Endothelial cell of hepatic sinusoid (primary cell): Measurements from ENCODE around the gene TOR4A.

Experiments used
- in situ Hi-C: cut with HindIII; loops from 2 replicates; pipeline ENCODE4 v1.10.0; 2017; ENCODE audit warnings: low sequenced_read_pairs

The TOR4A gene

DNA sequence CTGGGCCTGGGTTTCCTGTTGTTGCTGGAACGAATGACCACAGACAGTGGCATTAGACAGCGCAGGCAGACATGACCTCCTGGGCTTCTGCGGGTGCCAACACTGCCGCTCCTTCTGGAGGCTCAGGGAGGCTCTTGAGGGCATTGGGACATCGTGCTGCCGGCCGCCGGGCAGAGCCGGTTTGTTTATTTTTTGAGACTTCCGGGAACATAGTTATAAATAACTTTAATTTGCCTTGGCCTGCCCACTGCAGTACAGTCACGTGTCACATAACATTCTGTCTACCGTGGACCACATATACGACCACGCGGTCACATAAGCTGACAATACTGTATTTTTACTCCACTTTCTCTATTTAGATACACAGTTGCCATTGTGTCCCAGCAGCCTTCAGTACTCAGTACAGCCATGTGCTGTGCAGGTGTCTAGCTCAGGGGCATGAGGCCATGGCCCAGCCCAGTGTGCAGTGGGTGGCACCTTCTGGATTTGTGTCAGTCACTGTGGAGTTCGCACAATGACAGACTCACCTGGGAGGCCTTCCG, 8.2 kb upstream of the TOR4A start:
- in situ Hi-C loops = loop anchor here (5.0 kb wide), 1 partner anchor 97 kb away; the partner anchor contains the start of genes LRRC26 and TMEM210

DNA sequence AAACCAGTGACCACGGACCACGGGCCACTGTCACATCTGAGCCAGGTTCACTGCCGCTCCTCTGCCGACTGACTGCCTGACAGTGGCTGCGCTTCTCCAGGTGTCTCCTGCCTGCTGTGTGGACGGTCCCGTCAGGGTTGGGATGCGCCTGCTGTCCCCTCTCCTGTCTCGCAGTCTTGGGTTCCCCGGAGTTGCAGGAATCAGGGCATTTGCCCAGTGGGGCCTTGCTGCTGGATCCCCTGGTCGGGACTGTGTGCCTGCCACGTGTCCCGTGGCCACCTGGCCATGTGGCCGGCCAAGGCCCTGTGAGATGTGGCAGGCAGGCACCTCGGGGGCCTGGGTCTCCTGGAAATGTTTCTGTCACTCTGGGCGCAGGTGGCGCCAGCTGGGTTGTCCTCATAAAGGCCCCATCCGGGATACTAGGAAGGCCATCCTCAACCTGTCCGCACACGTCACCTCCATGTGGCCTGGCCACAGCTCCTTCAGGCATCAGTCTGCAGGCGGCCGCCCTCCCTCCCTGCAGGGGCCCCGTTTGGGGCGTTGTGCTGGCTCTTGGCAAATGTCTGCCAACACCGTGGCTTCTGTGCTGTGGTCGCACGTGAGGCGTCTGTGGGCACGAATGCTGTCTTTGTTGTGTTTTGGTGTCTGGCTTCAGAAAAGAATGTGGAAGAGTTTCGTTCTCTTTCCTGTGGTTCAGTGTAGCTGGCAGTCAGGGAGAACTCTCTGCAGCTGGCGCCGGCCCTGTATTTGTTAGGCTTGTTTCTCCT, 6.4 kb upstream of the TOR4A start:
- in situ Hi-C loops = no loop called here

DNA sequence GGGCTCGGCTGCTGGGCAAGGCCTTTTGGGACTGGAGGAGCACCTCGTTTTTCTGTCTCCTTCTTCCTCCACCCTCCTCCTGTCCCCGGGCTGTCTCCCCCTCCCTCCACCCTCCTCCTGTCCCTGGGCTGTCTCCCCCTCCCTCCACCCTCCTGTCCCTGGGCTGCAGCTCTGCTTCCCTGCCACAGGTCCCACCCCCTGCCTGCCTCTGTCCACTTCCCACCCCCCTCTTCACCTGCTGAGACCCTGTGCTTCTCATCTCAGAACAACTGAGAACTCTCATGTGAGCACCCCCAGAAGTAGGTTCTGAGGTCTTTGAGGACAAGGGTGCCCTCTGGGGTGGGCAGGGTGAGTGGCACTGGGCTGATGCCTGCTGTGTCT, 5.8 kb upstream of the TOR4A start:
- in situ Hi-C loops = no loop called here

DNA sequence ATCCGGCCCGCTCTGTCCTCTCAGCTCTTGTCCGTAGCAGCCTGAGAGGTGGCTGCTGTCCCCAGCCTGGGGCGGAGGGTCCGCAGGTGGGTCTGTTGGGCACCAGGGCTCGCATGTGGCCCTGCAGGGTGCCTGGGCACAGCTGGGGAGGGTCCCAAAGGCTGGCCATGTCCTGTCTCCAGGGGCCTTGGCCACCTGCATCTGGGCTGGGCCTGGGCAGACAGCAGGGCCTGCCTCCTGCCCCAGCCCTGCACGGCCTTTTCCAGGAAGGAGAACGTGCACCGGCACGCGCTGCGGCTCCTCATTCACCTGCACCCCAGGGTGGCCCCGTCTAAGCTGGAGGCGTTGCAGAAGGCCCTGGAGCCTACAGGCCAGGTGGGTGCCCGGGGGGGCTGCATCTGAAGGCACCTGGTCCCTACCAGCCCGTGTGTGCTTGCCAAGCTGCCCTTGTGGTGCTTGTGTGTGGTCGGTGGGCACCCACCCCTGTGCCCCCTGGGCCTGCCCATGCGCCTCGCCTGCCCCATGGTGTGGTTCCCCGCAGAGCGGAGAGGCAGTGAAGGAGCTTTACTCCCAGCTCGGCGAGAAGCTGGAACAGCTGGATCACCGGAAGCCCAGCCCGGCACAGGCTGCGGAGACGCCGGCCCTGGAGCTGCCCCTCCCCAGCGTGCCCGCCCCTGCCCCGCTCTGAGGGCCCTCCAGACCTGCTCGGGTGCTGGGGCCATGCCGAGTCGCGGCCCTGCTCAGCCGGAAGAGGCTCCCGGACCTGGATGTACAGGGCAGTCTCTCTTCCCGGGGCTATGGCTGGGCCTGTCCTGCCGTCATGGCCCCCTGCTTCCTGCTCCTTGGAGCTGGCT, 5.1 kb upstream of the TOR4A start:
- in situ Hi-C loops = no loop called here

DNA sequence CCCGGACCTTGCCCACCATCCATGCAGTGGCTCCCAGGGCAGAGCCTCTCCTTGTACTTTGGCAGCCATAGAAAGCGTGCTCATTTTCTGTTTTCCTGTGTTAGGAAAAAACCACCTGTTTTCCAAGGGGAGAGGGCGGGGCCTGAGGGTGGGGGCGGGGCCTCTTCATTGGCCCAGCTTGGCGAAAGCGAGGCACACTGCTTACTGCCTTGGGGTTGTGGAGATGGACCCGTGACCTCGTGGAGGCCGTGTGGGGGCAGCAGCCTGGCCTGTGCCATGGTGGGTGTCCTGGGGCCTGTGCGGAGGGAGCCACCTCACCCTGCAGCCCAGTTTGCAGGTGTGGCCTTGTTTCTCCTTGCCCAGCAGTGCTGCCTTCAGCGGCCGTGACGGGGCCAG, 4.4 kb upstream of the TOR4A start:
- in situ Hi-C loops = no loop called here

DNA sequence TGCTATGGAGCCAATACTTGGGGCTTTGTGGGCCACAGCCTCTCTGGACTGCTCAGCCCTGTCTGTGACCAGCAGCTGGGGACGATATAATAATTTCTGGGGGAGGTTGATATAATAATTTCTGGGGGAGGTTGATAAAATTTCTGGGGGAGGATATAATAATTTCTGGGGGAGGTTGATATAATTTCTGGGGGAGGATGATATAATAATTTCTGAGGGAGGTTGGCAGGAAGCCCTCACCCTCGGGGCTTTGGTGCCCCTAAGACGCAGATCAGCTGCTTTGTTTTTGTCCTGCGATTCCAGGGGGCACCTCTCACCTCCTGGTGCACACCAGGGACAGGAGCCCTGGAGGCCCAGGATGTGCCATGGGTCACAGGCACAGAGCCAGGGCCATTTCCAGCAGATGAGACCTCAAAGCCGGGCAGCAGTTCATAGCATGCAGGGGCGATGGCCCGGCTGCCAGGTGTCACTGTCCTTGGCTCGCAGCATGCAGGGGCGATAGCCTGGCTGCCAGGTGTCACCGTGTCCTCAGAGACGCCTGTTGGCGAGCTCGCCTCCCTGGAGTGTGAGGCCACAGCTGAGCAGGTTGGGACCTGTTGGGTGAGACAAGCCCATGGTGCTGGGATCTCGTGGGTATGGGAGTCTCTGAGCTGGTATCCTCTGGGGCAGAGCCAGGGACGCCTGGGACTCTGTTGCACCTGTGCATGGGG, 3.8 kb upstream of the TOR4A start:
- in situ Hi-C loops = no loop called here

DNA sequence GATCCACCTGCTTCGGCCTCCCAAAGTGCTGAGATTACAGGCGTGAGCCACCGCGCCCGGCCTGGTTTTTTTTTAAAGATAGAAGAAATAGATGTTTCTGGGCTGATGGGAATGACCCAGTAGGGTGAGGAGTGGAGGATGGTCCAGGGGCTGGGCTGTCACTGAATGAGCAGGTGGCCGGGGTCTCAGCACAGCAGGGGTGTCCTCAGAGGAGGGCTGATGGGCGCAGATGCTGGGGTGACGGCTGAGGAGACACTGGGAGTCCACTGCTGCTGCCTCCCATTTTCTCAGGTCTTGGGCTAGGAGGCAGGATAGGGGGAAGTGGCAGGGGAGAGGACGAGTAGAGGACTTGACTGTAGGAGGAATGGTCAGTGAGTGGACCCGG, 2.3 kb upstream of the TOR4A start:
- in situ Hi-C loops = no loop called here

DNA sequence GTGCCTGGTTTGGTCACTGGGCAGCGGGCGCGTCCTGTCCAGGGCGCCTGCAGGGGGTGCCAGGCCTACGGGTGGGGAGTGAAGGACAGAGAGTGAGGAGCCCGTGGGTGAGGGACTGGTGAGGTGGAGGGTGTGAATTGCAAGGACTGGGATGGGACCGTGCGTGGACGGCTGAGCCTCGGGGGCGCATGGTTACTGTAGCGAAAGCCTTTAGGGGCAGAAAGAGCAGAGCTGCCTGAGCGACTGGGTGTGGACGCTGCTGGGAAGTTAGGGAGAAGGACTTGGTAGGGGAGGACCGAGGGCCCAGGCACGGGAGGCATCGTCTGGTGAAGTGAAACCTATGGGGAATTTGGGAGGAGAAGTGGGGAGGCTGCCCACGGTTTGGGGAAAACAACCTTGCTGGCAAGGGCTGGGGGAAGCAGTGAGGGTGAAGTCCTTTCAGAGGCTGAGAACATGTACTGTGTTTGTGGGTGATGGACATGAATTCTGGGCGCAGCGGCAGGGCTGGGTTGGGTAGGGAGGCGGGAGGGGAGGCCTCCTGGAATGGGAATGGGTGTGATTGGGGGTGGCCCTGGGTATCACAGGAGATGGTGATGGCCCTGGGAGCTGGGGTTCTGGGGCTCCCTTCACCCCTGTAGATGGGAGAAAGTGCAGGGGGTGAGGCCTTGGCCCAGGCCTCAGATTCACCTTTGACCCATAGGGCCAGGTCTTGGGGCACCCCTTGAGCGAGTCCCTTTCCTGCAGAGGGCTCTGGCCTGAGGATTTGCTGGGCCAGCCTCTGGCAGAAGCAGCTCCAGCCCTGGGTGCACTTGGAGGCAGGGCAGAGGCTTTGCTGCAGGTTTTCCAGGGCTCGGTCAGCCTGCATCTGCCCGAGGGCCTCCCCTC, 1.7 kb upstream of the TOR4A start:
- in situ Hi-C loops = no loop called here

DNA sequence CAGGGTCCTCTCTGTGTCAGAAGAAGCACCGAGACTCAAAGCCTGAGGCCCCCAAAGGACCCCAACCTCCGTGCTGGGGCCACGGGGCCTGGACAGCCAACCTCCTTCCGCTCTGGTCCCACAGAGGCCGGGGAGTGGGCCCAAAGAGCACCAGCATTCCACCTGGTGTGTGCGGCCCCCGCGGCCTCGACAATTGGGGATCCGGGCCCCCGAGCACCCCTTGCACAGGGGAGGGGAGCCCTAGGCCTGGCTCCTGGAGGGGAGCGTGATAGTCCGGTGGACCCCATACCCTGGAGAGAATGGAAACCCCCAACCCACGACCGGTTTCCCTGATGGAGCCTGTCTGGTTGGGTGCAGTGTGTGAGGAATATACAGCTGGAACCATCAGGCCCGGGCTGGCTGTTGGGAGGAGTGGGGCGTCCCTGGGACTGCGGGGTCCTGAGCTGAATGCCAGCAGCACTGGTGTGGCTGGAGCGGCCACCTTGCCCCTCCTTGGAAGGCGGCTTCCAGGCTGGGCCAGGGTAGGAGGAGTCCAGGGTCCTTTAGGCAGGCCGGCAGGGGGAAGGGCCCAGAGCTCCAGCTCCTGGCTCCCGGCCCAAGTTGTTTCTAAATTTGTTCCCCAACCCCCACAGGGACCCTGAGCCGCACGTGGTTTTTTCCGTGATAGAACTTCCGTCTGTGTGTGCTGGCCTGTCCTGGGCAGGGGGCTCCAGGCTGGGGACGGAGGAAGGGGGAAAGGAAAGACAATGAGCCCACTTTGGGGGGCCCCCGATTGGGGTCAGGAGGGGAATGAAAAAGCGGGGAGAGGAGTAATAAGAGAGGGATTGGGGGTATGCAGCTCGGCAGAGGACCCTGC, 825 bp upstream of the TOR4A start:
- in situ Hi-C loops = no loop called here

DNA sequence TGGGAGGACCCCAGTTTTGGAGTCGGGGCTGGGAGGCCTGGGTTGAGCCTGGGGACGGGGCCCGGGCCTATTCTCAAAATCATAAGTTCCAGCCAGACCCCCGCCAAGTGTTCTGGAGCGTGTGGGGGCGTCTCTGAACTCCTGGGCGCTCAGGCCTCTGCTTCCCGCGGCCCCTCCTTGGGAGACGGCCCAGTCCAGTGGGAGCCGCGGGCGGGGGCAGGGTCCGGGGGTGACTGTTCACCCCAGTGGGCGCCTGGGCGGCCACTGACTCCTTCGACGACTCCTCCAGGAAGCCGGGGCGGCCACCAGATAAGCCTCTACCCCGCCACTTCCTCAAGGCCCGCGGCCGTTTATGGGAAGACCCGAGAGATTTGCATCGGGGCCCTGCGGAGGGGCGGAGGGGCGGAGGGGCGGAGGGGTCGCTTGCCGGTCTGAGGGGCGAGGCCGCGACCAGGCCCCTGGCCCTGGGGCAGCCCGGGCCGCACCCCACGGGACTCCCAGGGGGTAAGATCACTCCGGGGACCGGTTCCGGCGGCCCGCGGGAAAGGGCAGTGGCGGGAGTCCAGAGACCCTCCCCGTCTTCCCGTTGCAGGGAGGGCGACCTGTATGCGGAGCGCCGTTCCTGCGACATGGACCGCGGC, 655 bp downstream of the TOR4A start:
- in situ Hi-C loops = no loop called here

DNA sequence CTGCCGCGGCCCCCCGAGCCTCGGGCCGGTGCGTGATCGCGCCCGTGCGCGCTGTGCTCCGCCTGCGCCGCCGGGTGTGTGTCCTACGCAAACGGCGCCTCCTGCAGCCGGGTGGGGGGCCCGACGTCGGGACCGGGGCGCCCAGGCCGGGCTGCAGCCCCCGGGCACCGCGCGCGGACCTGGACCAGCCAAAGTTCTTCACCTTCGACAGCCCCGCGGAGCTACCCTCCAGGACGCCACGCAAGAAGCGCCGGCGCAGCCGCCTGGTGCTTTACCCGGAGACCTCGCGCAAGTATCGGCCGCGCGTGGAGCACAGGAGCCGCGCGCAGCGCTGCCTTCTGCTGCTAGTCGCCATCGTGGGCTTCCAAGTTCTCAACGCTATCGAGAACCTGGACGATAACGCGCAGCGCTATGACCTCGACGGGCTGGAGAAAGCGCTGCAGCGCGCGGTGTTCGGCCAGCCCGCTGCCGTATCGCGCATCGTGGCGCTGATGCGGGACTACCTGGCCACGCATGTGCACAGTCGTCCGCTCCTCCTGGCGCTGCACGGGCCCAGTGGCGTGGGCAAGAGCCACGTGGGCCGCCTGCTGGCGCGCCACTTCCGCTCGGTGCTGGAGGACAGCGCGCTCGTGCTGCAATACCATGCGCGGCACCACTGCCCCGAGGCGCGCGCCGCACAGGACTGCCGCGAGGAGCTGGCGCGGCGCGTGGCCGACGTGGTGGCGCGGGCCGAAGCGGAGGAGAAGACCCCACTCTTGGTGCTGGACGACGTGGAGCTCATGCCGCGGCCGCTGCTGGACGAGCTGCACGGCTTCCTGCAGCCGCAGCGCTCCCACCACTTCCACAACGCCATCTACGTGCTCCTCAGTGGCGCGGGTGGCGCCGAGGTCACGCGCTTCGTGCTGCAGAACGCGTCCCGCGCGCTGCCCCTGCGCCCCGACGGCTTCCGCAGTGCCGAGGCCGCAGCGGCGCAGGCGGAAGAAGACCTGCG, 1.5 kb downstream of the TOR4A start:
- in situ Hi-C loops = no loop called here

DNA sequence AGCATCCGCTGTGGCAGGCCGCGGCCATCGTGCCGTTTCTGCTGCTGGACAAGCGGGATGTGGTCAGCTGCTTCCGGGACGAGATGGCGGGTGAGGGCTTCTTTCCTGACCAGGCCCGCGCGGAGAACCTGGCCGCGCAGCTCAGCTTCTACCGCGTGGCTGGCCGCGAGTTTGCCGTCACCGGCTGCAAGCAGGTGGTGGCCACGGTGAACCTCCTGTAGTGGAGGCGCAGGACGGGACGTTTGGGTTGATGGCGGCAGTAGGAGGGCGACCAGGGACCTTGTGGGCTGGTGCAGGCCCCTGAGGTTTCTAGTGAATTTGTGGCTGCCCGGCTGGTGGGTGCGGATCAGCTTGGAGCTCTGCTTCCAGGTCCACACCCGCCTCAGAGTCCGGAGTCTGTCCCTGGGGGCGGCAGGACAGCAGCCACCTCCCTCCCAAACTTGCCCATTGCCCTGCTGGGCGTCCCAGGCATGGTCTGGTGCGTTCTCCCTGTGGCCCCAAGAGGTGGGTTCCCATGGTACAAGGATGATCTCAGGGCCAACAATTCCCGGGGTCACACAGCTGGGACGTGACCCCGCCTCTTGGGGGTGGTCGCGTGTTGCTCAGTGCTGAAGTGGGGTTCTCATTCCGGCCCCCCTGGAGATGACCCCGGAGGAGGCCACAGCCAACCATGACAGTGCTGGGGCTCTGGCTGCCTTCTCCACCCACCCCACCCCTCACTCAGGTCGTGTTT, 2.4 kb downstream of the TOR4A start:
- in situ Hi-C loops = loop anchor here (5.0 kb wide), 1 partner anchor 137 kb away; no protein-coding TSS in a partner anchor

DNA sequence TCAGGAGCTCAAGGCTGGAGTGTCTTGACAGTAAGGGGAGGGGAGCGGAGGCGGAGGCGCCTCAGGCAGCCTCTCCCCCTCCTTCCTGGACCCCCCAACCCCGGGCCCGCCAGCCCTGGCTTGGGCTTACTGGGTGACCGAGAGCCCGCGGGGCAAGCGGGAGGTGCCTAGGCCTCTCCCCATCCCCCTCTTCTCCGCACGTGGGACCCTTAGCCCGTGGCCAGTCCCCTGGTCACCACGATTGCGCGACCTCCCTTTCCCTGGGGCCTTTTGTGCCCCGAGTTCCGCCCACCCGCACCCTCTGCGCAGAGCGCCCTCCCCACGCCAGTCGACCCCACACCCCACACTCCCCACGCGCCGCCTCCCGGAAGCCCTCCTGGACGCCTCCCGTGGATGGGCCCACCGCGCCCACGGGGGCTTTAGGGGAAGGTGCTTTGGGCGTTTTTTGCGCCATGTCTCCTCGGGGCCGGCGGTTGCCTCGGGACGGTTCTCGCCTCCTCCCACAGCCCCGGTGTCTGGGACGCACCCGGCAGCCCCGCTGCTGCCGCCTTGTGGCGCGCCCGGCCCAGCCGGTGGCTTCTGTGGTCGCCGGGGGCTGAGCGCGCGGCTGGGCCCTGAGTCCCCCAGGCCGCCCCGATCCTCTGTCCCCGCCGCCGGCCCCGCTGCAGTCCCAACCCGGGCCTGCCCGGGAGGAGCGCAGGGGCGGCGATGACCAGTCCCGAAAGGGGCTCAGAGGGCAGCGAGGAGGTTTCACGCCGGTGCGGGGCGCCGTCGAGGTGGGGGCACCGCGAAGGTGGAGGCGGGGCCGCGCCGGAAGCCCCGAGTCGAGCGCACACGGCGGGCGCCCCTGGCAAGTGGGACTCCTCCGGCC, 3.2 kb downstream of the TOR4A start:
- in situ Hi-C loops = loop anchor here (5.0 kb wide), 1 partner anchor 137 kb away; no protein-coding TSS in a partner anchor

DNA sequence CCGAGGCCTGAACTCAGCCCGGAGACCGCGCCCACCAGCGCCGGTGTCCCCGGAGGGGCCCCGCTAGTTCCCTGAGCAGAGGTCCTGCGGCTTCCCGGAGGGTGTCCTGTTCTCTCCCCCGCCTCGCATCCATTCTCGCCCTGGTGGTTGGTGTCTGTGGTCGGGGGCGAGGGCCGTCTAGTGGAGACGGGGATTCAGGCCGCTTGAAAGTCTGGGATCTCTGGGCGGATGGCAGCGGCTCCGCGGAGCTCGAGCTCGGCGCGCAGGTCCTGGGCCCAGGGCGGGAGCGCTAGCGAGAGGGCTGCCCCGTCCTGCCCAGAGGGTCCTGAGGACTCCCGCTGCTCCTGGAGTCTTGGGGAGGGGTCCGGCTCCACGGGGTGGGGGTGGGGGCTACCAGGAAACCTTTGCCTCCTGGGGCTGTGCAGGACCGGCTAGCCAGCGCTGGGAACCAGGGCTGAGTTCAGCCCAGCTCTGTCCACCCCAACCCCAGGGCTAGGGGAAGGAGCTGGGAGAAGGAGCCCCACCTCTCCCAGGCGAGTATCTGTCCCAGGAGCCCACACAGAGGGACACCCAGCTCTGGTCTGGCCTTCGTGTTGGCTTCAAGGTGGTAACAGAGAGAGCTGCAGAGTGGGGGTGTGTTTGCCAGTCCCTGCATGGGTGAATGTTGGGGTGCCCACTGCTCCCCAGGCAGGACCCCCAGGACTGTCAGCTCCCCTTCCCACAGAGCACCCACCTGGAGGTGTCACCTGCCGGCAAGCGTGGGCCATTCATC, 4.0 kb downstream of the TOR4A start:
- in situ Hi-C loops = loop anchor here (5.0 kb wide), 1 partner anchor 136 kb away; no protein-coding TSS in a partner anchor

DNA sequence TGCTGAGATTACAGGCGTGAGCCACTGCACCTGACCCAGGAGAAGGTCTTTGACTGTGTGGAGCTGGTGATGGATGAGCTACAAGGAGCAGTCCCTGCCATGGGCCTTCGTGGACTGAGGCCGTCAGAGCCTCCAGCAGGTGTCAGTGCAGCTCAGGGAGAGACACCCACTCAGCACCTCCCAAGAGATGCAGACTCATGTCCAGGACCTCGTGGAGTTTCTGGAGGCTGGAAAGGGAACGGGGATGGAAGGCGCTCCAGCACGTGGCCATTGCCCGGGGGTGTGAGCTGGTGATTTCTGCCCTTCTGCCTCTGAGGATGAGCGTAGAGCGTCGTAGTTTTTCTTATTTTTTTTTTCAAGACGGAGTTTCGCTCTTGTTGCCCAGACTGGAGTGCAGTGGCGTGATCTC, 9.5 kb downstream of the TOR4A start:
- in situ Hi-C loops = no loop called here
